ENCODE data around the gene CEP152.

CEP152 gene

GRCh38 chr15:48778331-48778730 lies 32.5 kb downstream of the CEP152 start:
- H3K4me3 ChIP-seq (ENCODE audit: low read length), result no peak overlapping the region
- H3K27me3 ChIP-seq (ENCODE audit: low read depth, low read length), result no peaks in the 10 kb centered on the region
- no peaks in the 10 kb centered on the region for H4K20me1 ChIP-seq (ENCODE audit: insufficient read depth, low read length)
- no peak overlapping the region for H3K27ac ChIP-seq (ENCODE audit: low read length)
- H3K4me1 ChIP-seq (ENCODE audit: low read length), result no peaks in the 10 kb centered on the region
- H3K9me3 ChIP-seq (ENCODE audit: insufficient read depth, low read length), result no peaks in the 10 kb centered on the region
- no peak overlapping the region for H2AFZ ChIP-seq (ENCODE audit: low read depth, low read length)
- H3K36me3 ChIP-seq (replicated peaks; ENCODE audit: low read depth, low read length), result peaks cover 36% of the 10 kb centered on the region
- no peak overlapping the region for H3K9ac ChIP-seq (ENCODE audit: low read length)
- H3K4me2 ChIP-seq (ENCODE audit: low read length), result no peak overlapping the region
- TF ChIP-seq CTCF (IDR thresholded peaks at IDR 0.05; ENCODE audit: low read depth, low read length), result no peak
- TF ChIP-seq EZH2phosphoT487 (IDR thresholded peaks at IDR 0.05; ENCODE audit: low read depth), result no peak
- no peaks in the 10 kb centered on the region for H3K79me2 ChIP-seq (ENCODE audit: low read length)

- Histone ChIP-seq H3K4me3 (ENCODE audit: low read length) (no peak overlapping the region), H3K27ac (ENCODE audit: low read length) (no peak overlapping the region), H3K9me3 (ENCODE audit: insufficient read depth, low read length) (no peaks in the 10 kb centered on the region), H3K9ac (ENCODE audit: low read length) (no peak overlapping the region), H3K36me3 (replicated peaks; ENCODE audit: low read depth, low read length) (peaks cover 33% of the 10 kb centered on the region), H3K27me3 (ENCODE audit: low read depth, low read length) (no peaks in the 10 kb centered on the region), H2AFZ (ENCODE audit: low read depth, low read length) (no peak overlapping the region), H3K4me1 (ENCODE audit: low read length) (no peaks in the 10 kb centered on the region), H4K20me1 (ENCODE audit: insufficient read depth, low read length) (no peaks in the 10 kb centered on the region), H3K79me2 (ENCODE audit: low read length) (no peaks in the 10 kb centered on the region), H3K4me2 (ENCODE audit: low read length) (no peak overlapping the region)
- no peak for TF ChIP-seq CTCF (IDR thresholded peaks at IDR 0.05; ENCODE audit: low read depth, low read length)
- TF ChIP-seq EZH2phosphoT487 (IDR thresholded peaks at IDR 0.05; ENCODE audit: low read depth), result no peak
Observed at GRCh38 chr15:48777645-48778330, 33.1 kb downstream of the CEP152 start.

GRCh38 chr15:48775546-48775945 lies 35.3 kb downstream of the CEP152 start:
- Histone ChIP-seq H3K4me2 (ENCODE audit: low read length) (no peak overlapping the region), H3K4me3 (ENCODE audit: low read length) (no peak overlapping the region), H3K27me3 (ENCODE audit: low read depth, low read length) (no peaks in the 10 kb centered on the region), H3K27ac (ENCODE audit: low read length) (no peak overlapping the region), H3K9me3 (ENCODE audit: insufficient read depth, low read length) (no peaks in the 10 kb centered on the region), H3K36me3 (replicated peaks; ENCODE audit: low read depth, low read length) (peaks cover 24% of the 10 kb centered on the region), H4K20me1 (ENCODE audit: insufficient read depth, low read length) (no peaks in the 10 kb centered on the region), H3K4me1 (ENCODE audit: low read length) (no peaks in the 10 kb centered on the region), H3K9ac (ENCODE audit: low read length) (no peak overlapping the region), H3K79me2 (ENCODE audit: low read length) (no peaks in the 10 kb centered on the region), H2AFZ (ENCODE audit: low read depth, low read length) (no peak overlapping the region)
- TF ChIP-seq CTCF (IDR thresholded peaks at IDR 0.05; ENCODE audit: low read depth, low read length), result no peak
- TF ChIP-seq EZH2phosphoT487 (IDR thresholded peaks at IDR 0.05; ENCODE audit: low read depth), result no peak

- H3K4me1 ChIP-seq (ENCODE audit: low read length), result no peaks in the 10 kb centered on the region
- H3K27ac ChIP-seq (ENCODE audit: low read length), result no peak overlapping the region
- no peak overlapping the region for H3K4me3 ChIP-seq (ENCODE audit: low read length)
- H3K79me2 ChIP-seq (ENCODE audit: low read length), result no peaks in the 10 kb centered on the region
- no peak overlapping the region for H2AFZ ChIP-seq (ENCODE audit: low read depth, low read length)
- H3K27me3 ChIP-seq (ENCODE audit: low read depth, low read length), result no peaks in the 10 kb centered on the region
- TF ChIP-seq EZH2phosphoT487 (IDR thresholded peaks at IDR 0.05; ENCODE audit: low read depth) (no peak), CTCF (IDR thresholded peaks at IDR 0.05; ENCODE audit: low read depth, low read length) (no peak)
- H3K9ac ChIP-seq (ENCODE audit: low read length), result no peak overlapping the region
- H3K36me3 ChIP-seq (replicated peaks; ENCODE audit: low read depth, low read length), result peaks cover 28% of the 10 kb centered on the region
- no peaks in the 10 kb centered on the region for H4K20me1 ChIP-seq (ENCODE audit: insufficient read depth, low read length)
- no peaks in the 10 kb centered on the region for H3K9me3 ChIP-seq (ENCODE audit: insufficient read depth, low read length)
- H3K4me2 ChIP-seq (ENCODE audit: low read length), result no peak overlapping the region
Observed at GRCh38 chr15:48774484-48774883, 36.4 kb downstream of the CEP152 start.
